SJSA1 (cell line): ENCODE measurements around the gene CHST11. TPM values are rescaled to one million over a fixed set of nuclear protein-coding genes. Genes with fewer than 3 reads are reported as not detected.

Experiments used
- DNase-seq, 2 experiments: peaks; one replicate each; pipeline ENCODE4 v3.0.0-alpha.2; 2015 to 2020; ENCODE audit warnings: low spot score in 2 of 2, low read depth in 1 of 2
- H3K27ac ChIP-seq: fragments of 250-450 bp; sonication (Bioruptor Pico); 2 replicates; pipeline ENCODE4 v1.5.1; 2020; ENCODE audit warnings: mild to moderate bottlenecking, moderate library complexity
- H3K27me3 ChIP-seq: fragments of 250-450 bp; sonication (Bioruptor Pico); replicated peaks from 2 replicates; pipeline ENCODE4 v1.5.1; 2020; ENCODE audit warnings: mild to moderate bottlenecking, moderate library complexity
- H3K36me3 ChIP-seq: fragments of 250-450 bp; sonication (Bioruptor Pico); 2 replicates; pipeline ENCODE4 v1.5.1; 2020; ENCODE audit warnings: mild to moderate bottlenecking
- H3K4me1 ChIP-seq: fragments of 250-450 bp; sonication (Bioruptor Pico); replicated peaks from 2 replicates; pipeline ENCODE4 v1.6.1; 2021; ENCODE audit warnings: mild to moderate bottlenecking
- H3K4me3 ChIP-seq: fragments of 250-450 bp; sonication (Bioruptor Pico); 2 replicates; pipeline ENCODE4 v1.5.1; 2020; ENCODE audit warnings: mild to moderate bottlenecking
- H3K9me3 ChIP-seq: fragments of 250-450 bp; sonication (Bioruptor Pico); replicated peaks from 2 replicates; pipeline ENCODE4 v1.5.1; 2020; ENCODE audit warnings: mild to moderate bottlenecking
- total RNA-seq: library from RNA; depleted of rRNA; stranded (reverse); fragments of >200 nt; shearing (Covaris generic); gene quantifications from 2 replicates; pipeline ENCODE4 v1.2.3, GENCODE V29; 2014

The CHST11 gene
- total RNA-seq, 1 experiment from 2014 or later, result 0.71 TPM

DNA sequence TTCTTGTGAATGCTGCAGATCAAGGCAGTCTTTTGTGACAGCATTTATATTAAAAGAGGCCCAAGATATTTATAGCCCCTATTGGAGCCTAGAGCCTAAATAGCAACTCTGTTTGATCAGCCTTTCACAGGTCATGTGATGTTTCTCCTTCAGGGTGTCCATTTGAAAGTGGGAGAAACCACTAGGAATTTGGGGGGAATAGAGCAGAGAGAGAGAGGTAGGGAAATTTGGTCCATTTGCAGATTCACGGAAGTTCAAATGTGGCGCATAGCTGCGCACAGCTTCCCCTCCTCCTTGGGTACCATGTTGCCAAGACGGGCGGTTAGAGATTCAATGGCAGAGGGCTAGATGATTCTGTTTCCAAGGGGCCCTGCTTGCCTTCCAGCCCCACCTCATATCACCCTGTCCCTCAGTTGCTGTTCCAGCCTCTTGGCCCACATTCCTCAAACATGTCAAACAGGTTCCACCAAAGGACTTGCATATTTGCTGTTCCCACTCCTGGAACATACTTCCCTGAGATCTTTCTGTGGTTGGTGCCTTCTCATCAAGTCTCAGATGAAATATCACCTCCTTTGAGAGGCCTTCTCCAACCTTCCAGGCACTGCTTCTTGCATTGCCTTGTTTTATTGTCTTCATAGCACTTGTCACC lies 220.8 kb downstream of the CHST11 start:
- H3K27ac ChIP-seq, result no peak overlapping the region
- H3K4me1 ChIP-seq, result peaks cover 2% of the 10 kb centered on the region
- H3K9me3 ChIP-seq, result no peaks in the 10 kb centered on the region
- no peaks in the 10 kb centered on the region for H3K36me3 ChIP-seq
- H3K4me3 ChIP-seq, result no peak overlapping the region
- H3K27me3 ChIP-seq, result no peaks in the 10 kb centered on the region
- DNase-seq, result no peak

DNA sequence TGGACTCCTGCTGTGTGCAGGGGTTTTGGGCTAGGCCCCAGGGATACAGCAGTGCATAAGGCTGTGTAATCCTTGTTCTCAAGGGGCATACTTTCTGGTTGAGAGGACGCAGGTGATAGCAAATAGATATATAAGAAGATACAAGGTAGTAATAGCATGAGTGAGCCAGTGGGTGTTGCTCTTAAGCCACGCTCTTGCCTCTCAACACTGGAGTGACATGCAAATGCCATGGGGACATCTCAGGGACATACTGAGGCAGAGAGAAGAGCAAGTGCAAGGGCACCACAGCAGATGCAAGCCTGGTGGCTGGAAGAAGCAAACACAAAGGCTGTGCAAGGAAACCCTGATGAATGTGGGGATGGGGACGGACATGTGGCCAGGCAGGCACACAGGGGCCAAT lies 223.3 kb downstream of the CHST11 start:
- DNase-seq, result no peak
- Histone ChIP-seq H3K4me1 (no peaks in the 10 kb centered on the region), H3K4me3 (no peak overlapping the region), H3K27me3 (no peaks in the 10 kb centered on the region), H3K36me3 (no peaks in the 10 kb centered on the region), H3K27ac (no peak overlapping the region), H3K9me3 (no peaks in the 10 kb centered on the region)

DNA sequence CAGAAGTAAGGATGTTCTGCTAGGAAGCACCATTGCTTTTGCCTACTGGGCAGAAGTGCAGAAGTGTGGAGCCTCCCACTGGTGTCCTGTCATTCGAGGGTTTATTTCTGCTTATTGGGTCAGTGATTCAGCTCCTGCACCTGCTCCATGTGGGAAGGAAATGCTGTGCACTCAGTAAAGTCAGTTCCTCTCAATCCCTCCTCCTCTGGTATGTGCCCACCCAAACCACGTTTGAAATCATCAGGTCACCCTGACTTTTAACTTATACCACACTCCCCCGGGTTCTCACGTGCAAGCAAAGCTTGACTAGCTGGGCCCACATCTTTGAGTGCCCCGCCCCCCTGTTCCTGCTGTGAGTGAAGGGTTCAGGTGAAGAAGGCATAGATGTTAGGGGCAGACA lies 223.7 kb downstream of the CHST11 start:
- H3K4me3 ChIP-seq, result no peak overlapping the region
- no peak for DNase-seq
- H3K4me1 ChIP-seq, result no peaks in the 10 kb centered on the region
- H3K9me3 ChIP-seq, result no peaks in the 10 kb centered on the region
- H3K36me3 ChIP-seq, result no peaks in the 10 kb centered on the region
- H3K27ac ChIP-seq, result no peak overlapping the region
- H3K27me3 ChIP-seq, result no peaks in the 10 kb centered on the region

DNA sequence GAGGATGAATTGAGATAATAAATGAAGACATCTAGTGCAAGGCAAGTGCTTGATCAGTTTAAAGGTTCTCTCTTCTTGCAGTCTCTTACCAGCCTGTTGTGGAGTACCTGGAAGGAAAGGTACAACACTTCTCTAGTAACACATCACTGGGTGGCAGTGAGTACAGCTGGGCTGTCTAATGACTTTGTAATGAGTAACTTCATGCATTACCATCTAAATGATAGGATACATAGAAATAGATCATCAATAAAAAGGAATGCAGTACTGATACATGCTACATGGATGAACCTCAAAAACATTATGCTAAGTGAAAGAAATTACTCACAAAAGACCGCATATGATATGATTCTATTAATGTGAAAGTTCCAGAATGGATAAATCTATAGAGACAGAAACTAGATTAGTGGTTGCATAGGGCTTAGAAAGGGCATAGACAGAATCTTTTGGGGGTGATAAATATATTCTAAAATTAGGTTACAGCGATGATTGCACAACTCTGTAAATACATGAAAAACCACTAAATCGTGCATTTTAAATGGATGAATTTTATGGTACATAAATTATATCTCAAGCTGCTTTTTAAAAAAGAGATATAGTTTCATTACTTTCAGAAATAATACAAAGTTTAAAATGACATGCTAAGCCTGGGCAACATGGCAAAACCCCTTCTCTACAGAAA lies 224.4 kb downstream of the CHST11 start:
- H3K27me3 ChIP-seq, result no peaks in the 10 kb centered on the region
- DNase-seq, result no peak
- H3K36me3 ChIP-seq, result no peaks in the 10 kb centered on the region
- no peak overlapping the region for H3K4me3 ChIP-seq
- H3K27ac ChIP-seq, result no peak overlapping the region
- H3K4me1 ChIP-seq, result peaks cover 1% of the 10 kb centered on the region; the same call in 1 of the 2 replicates
- H3K9me3 ChIP-seq, result no peaks in the 10 kb centered on the region

DNA sequence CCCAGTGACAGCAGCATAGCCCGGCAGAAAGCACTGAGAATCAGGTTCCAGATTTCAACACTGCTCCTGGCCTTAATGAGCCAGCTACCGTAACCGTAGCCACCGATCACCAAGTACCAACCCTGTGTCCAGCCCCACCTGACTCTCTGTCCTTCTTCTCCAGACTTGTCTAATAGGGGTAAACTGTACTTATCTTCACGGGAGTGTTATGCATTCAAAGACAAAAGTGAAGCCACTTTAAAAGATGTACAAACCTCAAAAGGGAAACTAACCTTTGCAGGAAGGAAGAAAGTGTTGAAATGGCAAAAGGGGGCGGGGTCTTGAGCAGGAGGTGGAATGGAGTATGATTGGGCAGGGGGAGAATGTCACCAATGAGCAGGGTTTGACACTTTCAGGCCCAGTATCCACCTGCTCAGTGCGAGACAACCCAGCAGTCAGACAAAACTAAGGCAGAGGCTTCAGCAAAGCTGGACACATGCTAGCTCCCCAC lies 226.1 kb downstream of the CHST11 start:
- Histone ChIP-seq H3K27me3 (no peaks in the 10 kb centered on the region), H3K9me3 (no peaks in the 10 kb centered on the region), H3K4me3 (no peak overlapping the region), H3K36me3 (no peaks in the 10 kb centered on the region), H3K27ac (no peak overlapping the region), H3K4me1 (peaks cover 6% of the 10 kb centered on the region; the same call in 1 of the 2 replicates)
- no peak for DNase-seq

DNA sequence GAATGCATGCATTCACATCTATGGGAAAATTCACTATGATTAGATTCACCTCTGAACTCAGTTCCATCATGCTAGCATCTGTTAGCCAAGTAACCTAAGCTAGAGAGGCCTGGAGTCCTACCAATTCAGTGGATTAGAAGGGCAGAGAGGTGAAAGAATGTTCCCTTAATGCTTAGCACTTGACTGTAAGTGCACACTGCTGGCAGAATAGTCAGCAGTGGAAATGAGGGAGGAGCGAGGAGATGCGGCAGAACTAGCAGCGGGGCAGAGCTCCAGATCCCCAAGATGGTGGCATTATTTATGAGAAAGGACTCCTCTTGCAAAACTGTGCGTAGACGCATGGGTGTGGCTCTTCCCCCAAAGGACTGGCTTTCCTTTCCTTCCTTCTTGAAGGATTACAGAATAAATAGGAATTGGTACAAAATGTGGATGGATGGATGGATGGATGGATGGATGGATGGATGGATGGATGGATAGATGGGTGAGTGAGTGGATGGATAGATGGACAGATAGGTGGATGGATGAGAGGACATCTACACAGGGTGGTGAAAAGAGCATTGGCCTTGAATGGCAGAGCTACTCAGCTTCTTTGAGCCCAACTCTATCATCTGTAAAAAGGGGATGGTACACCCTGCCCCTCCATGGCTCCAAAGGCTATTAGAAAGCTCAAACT lies 227.2 kb downstream of the CHST11 start:
- no peak for DNase-seq
- no peaks in the 10 kb centered on the region for H3K27me3 ChIP-seq
- no peaks in the 10 kb centered on the region for H3K9me3 ChIP-seq
- H3K27ac ChIP-seq, result no peak overlapping the region
- no peak overlapping the region for H3K4me3 ChIP-seq
- H3K4me1 ChIP-seq, result peaks cover 6% of the 10 kb centered on the region; the same call in 1 of the 2 replicates
- no peaks in the 10 kb centered on the region for H3K36me3 ChIP-seq

DNA sequence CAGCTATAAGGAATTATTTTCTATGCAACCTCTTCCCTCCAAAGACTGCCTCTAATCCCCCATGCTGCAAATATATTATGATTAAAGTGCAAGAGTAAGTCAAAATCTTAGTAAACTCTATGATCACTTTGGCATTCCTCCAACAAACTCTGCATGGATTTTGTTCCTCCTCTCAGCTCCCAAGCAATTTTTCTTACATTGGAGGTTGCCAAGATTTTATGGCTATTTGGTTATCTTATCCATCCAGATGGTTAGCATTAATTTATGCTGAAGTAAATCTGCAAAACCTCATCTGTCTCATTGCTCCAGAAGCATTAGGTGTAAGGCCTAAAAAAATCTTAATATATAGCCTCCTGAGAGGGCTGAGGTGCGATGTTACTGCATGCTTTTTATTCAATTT lies 228.1 kb downstream of the CHST11 start:
- Histone ChIP-seq H3K9me3 (no peaks in the 10 kb centered on the region), H3K4me3 (no peak overlapping the region), H3K27ac (no peak overlapping the region), H3K36me3 (no peaks in the 10 kb centered on the region), H3K27me3 (no peaks in the 10 kb centered on the region), H3K4me1 (peaks cover 6% of the 10 kb centered on the region; the same call in 1 of the 2 replicates)
- DNase-seq, result no peak

DNA sequence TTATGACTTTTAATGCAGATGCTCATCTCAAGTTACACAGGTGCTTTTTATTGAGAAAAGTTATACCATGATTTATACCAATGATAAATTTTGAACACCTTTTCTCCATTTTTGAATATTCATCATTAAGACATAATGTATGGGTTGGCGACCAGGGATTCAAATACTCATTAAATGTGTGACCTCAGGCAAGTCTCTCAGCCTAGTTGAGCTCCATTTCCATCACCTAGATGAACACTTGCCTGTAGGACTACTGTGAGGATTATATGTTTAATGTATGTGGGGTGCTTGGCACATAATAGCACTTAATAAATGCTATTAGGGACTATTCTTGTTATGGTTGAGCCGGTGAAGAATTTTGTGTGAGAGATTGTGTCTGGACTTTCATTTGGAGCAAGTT lies 228.6 kb downstream of the CHST11 start:
- DNase-seq, result no peak
- Histone ChIP-seq H3K9me3 (no peaks in the 10 kb centered on the region), H3K4me3 (no peak overlapping the region), H3K27me3 (no peaks in the 10 kb centered on the region), H3K36me3 (no peaks in the 10 kb centered on the region), H3K4me1 (peaks cover 6% of the 10 kb centered on the region; the same call in 1 of the 2 replicates), H3K27ac (no peak overlapping the region)

DNA sequence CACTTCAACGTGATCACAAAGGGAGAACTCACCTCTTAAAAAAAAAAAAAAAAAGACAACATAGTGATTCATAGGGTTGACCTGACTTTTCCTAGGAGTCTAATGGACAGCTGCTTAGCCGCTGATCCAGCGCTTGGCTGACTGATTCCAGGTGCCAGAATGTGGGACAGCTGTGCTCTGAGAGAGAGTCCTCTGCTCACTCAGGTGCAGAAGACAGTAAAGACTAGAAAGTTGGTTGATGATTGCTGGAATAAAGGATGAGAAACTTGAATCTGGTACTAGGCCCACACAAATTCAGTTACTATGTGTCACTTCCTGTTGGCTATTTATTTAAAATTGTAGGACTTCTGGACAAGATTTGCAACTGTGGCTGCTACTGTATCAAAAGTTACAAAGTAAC lies 229.4 kb downstream of the CHST11 start:
- H3K27ac ChIP-seq, result no peak overlapping the region
- H3K27me3 ChIP-seq, result no peaks in the 10 kb centered on the region
- H3K36me3 ChIP-seq, result no peaks in the 10 kb centered on the region
- no peak for DNase-seq
- H3K9me3 ChIP-seq, result no peaks in the 10 kb centered on the region
- H3K4me1 ChIP-seq, result peaks cover 6% of the 10 kb centered on the region; the same call in 1 of the 2 replicates
- no peak overlapping the region for H3K4me3 ChIP-seq

DNA sequence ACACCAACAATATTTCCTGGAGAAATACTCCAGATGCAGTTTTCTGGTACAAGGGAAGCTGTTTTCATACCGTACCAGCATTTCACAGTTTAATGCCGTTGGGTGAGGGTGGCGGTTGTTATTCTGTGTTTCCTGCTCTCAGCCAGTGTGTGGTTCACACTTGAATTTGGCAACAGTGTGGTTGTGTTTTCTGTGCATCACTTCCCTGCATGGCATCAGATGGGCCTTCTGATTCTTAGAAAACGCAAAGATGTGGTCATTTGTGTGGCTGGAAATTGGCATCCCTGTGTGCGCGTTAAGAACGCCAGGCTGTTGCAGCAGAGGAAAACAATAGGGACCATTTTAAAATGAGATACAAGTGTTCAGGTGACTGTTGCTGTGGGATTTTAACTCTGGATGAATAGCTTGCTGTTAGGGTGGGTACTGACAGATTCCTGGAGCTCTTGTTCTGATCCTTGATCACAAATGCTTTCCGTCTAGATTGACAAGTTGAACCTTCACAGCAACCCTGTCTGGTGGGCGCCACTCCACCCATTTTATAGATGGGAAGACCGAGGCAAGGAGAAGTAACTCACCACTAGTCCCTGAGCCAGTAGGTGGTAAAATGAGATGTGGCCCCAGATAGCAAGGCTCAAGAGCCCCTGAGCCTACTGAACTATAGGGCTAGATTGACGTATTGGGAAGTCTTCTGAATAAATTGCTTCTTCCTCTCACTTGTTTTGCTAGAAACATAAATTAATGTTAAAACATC lies 231.2 kb downstream of the CHST11 start:
- peaks cover 6% of the 10 kb centered on the region; the same call in 1 of the 2 replicates for H3K4me1 ChIP-seq
- H3K9me3 ChIP-seq, result no peaks in the 10 kb centered on the region
- DNase-seq, result no peak
- H3K36me3 ChIP-seq, result no peaks in the 10 kb centered on the region
- no peak overlapping the region for H3K27ac ChIP-seq
- H3K27me3 ChIP-seq, result no peaks in the 10 kb centered on the region
- H3K4me3 ChIP-seq, result no peak overlapping the region

DNA sequence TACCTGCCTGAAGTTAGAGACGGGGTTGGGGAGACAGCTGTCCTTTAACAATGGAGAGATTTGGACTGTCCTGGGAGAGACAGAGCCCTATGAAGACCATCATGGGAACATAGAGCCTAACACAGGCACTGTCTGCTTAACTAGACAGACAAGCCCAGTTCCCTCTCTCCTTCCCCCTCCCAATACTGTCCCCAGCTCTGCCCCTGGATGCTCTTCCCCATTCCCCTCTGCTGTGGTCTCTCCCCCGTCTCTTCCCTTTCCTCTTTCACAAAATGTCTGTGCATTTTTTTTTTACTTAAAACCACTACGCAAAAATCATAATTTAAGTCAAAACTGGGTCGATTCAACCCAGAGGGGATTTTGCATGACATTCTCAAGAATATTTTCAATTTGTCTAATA lies 232.9 kb downstream of the CHST11 start:
- no peak overlapping the region for H3K27ac ChIP-seq
- peaks cover 6% of the 10 kb centered on the region; the same call in 1 of the 2 replicates for H3K4me1 ChIP-seq
- no peak for DNase-seq
- no peaks in the 10 kb centered on the region for H3K36me3 ChIP-seq
- H3K9me3 ChIP-seq, result no peaks in the 10 kb centered on the region
- no peaks in the 10 kb centered on the region for H3K27me3 ChIP-seq
- H3K4me3 ChIP-seq, result no peak overlapping the region

DNA sequence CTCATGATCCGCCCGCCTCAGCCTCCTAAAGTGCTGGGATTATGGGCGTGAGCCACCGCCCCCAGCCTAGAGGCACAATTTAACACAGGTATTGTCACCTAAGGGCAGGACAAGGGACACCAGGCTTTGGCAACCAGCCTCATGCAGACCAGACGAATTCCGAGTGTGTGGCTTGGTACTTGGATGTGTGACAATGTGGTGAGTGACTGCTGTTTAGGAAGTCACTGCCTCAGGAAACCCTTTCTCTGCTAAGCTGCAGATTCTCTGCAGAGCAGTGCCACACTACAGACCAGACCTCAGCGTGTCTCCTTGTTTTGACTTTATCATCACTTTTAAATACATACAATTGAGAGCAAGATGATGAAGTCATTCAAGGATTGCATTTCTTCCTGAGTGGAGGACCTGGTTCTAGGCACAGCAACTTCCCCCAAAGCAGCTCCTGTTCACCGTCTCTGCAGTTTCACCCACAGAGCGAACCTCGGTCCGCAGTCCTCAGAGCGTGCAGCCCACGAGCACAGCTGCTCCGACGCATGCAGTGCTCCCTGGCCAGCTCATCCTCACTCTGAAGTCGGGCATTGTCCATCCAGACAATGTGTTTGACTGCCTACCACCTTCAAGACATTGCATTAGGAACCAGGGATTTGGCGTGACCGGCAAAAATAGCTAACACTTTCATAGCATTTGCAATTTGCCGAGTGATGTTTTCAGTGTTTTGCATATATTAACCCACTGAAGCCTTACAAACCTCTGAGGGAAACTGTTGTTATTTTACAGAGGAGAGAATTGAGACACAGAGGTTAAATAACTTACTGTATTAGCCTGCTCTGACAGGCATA lies 235.2 kb downstream of the CHST11 start:
- Histone ChIP-seq H3K4me1 (peaks cover 14% of the 10 kb centered on the region), H3K27ac (no peak overlapping the region), H3K9me3 (no peaks in the 10 kb centered on the region), H3K36me3 (no peaks in the 10 kb centered on the region), H3K27me3 (no peaks in the 10 kb centered on the region), H3K4me3 (no peak overlapping the region)
- no peak for DNase-seq
